ENCODE results near the gene KLHL42.
"Not testable (repeated sequence)": the region's sequence is repeated elsewhere in the genome, so short reads cannot be mapped to it uniquely, and the experiment has no call there.

Gene KLHL42

DNA sequence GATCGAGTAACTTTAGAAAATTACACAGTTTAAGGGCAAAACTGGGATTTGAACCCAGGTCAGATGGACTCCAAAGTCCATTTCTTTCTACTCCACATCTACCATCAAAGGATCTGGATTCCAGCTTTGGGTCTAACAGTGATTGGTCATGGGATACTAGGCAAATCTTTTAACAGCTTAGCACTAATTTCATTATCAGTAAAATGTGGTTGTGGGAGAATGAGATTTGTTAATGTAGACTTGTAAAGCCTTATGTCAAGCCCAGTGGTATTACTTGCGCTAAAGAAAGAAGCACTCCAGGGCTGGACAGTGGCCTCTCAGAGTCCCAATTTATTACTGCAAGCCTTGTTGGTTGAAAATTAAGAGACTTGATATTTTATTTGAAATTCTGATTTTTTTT is 65.2 kb downstream of the KLHL42 start:
- CTCF ChIA-PET: interaction anchor here (2.2 to 3.6 kb wide), 2 partner anchors 13 to 24 kb away, joined by 4 to 12 read pairs; no protein-coding TSS in a partner anchor
- DNase-seq (ENCODE audit: extremely low spot score): no peak
- no peak for TF ChIP-seq CTCF (IDR thresholded peaks at IDR 0.05; ENCODE audit: control extremely low read depth, extremely low read depth, low read depth, missing control alignments)
- POLR2A ChIA-PET: no interaction called here

DNA sequence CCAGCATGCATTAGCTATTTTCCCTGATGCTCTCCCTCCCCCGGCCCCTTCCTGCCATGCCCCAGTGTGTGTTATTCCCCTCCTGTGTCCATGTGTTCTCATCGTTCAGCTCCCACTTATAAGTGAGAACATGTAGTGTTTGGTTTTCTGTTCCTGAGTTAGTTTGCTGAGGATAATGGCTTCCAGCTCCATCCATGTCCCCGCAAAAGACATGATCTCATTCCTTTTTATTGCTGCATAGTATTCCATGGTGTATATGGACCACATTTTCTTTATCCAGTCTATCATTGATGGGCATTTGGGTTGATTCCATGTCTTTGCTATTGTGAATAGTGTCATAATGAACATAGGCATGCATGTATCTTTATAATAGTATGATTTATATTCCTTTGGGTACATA is 65.7 kb downstream of the KLHL42 start:
- DNase-seq (ENCODE audit: extremely low spot score); POLR2A ChIA-PET: not testable (repeated sequence)
- CTCF ChIA-PET: interaction anchor here (2.2 to 3.6 kb wide), 2 partner anchors 13 to 24 kb away, joined by 4 to 12 read pairs; no protein-coding TSS in a partner anchor

- CTCF ChIA-PET: interaction anchor here (2.2 kb wide), 1 partner anchor 15 kb away, joined by 4 read pairs; no protein-coding TSS in a partner anchor
- DNase-seq (ENCODE audit: extremely low spot score); POLR2A ChIA-PET: not testable (repeated sequence)
These were observed 67.3 kb downstream of the KLHL42 start for GRCh38 chr12:27847293-27847692.

DNA sequence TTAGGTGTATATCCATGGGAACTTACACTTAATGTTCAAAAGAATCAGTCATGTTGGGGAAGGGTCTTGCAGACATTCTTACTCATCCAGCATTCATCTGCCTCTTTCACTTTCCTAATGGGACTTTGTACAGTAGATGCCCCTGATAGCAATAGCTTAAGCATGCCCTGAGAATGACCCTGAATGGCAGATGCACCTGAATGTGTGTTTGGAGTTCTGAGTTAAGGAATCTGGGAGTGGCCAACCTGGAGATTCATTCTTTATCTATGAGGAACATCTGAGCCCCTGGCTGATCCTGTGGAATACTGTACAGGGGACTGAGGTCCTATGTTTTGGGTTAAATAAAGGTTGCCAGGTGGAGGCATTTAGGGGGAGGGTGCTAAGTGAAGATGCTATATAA is 71.3 kb downstream of the KLHL42 start:
- TF ChIP-seq CTCF (IDR thresholded peaks at IDR 0.05; ENCODE audit: control extremely low read depth, extremely low read depth, low read depth, missing control alignments): no peak
- ChIA-PET CTCF (interaction anchor here (1.1 to 2.3 kb wide), 4 partner anchors 11 to 31 kb away, joined by 3 to 7 read pairs (median 4); no protein-coding TSS in a partner anchor), POLR2A (no interaction called here)
- DNase-seq (ENCODE audit: extremely low spot score): no peak

DNA sequence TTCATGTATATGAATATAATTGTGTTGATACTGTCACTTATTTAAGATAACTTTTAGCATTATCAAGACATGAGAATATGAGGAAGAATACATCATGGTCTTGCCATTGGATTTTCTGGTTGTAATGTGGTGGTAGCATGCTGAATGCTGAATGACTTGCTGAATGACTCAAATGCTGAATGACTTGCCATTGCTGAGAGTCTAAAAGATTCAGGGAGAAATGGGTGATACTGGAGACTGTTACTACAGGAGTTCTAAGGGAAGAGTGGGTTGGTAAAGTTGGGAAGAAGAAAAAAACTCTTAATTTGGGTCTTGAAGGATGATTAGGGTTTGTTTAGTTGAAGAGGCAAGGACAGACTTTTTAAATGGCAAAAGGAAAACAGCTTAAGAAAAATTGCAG is 72.1 kb downstream of the KLHL42 start:
- ChIA-PET CTCF (interaction anchor here (1.1 to 2.3 kb wide), 4 partner anchors 12 to 32 kb away, joined by 3 to 7 read pairs (median 4); no protein-coding TSS in a partner anchor), POLR2A (no interaction called here)
- no peak for TF ChIP-seq CTCF (IDR thresholded peaks at IDR 0.05; ENCODE audit: control extremely low read depth, extremely low read depth, low read depth, missing control alignments)
- no peak for DNase-seq (ENCODE audit: extremely low spot score)
